GM21447 (cell line): ENCODE results near the gene FANCD2OS.
A peak's percentile ranks its signal among the peaks of the same experiment; 100 is the strongest.
"Not testable (repeated sequence)": the region's sequence is repeated elsewhere in the genome, so short reads cannot be mapped to it uniquely, and the experiment has no call there.

Source experiments
- ATAC-seq: cut with Tn5 transposase; IDR thresholded peaks from one replicate; pipeline ENCODE4 v1.9.1; 2021; ENCODE audit not compliant: unreplicated experiment

The FANCD2OS gene

DNA sequence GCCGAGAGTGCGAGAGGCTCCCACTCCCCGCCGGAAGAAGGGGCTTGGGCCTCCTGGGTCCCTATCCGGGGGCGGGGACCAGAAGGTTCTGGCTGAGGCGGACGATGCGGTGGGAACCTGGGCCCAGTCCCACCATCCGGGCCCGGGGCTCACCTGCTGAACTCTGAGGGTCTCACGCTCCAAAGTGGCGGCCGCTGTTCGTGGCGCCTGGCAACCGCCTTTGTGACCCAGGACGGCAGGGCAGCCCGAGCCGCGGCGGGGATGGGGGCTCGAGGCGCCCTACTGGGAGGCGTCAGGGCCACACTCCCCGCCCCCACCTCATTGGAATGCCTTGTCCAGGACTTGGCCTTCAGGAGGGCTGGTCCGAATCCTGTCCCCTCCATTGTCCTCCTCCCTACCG lies at the start of gene FANCD2OS:
FANCD2OS (minus strand) TSS at position 165 of the 400 bp plus-strand sequence. CDS start 3,481 bp downstream, outside the sequence.
- no peak for ATAC-seq

DNA sequence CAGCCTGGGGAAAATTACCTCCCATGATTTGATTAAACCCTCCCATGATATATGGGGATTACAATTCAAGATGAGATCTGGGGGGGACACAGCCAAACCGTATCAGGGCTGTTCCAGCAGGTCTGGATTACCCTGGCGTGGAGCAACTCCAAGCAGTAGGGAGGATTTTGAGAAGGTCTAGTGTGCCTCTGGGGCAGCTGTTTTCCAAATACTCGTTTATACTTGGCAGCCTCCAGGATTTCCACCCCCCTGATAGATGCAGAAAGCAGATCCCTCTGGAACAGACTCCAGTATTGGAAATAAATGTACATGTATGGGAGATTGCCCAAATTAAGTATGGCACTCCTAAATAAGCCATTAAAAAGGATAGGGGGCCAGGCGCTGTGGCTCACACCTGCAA lies 49.0 kb upstream of the FANCD2OS start:
- ATAC-seq: no peak

DNA sequence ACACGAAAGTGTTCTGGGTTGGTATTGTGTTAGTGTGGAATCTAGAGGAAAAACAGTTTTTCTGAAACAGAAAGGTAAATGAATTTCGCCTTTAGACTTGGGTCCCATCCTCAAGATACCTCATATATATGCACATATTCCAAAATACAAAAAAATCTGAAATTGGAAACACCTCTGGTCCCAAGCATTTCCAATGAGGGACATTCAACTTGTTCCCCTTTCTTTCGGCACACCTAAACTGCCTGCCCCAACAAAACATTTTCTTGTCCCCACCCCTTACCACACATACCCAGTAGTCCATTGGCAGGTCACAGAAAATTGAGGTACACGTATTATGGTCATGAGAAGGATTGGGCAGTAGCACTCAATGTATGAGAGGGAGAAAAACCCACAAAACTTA lies 47.6 kb upstream of the FANCD2OS start:
- ATAC-seq: no peak

DNA sequence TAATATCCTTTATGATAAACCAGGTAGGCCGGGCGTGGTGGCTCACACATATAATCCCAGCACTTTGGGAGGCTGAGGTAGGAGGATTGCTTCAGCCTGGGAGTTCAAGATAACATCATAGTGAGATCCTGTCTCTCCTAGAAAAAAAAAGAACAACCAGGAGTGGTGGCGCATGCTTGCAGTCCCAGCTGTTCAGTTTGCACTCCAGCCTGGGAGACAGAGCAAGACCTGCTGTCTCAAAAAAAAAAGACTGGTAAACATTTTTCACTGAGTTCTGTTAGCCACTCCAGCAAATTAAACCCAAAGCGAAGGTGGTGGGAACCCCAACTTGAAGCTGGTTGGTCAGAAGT lies 47.0 kb upstream of the FANCD2OS start:
- no peak for ATAC-seq

- ATAC-seq: no peak
These were observed 46.5 kb upstream of the FANCD2OS start for GRCh38 chr3:10154335-10155122.

GRCh38 chr3:10150987-10151386 lies 42.9 kb upstream of the FANCD2OS start:
- ATAC-seq: no peak

- ATAC-seq: no peak
These were observed 41.2 kb upstream of the FANCD2OS start for GRCh38 chr3:10149226-10149625.

GRCh38 chr3:10145685-10146084 lies 37.6 kb upstream of the FANCD2OS start:
- no peak for ATAC-seq

GRCh38 chr3:10142707-10143560 lies 34.9 kb upstream of the FANCD2OS start:
- ATAC-seq: no peak

DNA sequence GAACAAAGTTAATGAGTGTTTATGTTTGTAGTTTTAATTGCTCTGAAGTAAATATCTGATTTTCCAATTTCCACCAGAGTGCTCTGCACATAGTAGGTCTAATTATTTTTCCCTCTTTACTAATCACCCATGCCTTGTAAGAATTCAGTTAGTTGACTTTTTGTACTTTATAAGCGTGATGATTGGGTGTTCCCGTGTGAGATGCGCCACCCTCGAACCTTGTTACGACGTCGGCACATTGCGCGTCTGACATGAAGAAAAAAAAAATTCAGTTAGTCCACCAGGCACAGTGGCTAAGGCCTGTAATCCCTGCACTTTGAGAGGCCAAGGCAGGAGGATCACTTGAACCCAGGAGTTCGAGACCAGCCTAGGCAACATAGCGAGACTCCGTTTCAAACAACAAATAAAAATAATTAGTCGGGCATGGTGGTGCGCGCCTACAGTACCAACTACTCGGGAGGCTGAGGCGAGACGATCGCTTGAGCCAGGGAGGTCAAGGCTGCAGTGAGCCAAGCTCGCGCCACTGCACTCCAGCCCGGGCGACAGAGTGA lies 33.0 kb upstream of the FANCD2OS start:
- no peak for ATAC-seq

- ATAC-seq: no peak
These were observed 29.1 kb upstream of the FANCD2OS start for GRCh38 chr3:10137178-10137577.

GRCh38 chr3:10136426-10137005 lies 28.5 kb upstream of the FANCD2OS start:
- ATAC-seq: no peak

GRCh38 chr3:10135872-10136271 lies 27.8 kb upstream of the FANCD2OS start:
- not testable (repeated sequence) for ATAC-seq

DNA sequence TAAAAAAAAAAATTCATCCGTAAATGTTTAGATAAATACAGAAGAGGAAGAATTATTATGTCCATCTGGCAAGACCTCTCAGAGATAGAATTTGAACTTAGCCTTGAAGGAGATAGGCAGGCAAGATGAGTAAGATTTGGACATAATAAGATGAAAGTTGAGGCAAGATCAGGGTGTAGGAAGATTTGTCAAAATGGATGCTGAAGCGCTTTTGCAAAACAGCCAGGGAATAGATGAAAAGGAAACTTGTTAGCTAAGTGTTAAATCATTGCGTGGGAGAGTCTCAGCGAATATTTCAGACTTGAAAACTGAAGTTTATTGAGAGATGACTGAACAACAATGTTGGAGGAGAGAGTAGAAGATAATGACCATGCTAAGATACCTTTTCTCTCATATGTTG lies 14.7 kb upstream of the FANCD2OS start:
- ATAC-seq: no peak

- ATAC-seq: no peak
These were observed 13.0 kb upstream of the FANCD2OS start for GRCh38 chr3:10121064-10121463.

DNA sequence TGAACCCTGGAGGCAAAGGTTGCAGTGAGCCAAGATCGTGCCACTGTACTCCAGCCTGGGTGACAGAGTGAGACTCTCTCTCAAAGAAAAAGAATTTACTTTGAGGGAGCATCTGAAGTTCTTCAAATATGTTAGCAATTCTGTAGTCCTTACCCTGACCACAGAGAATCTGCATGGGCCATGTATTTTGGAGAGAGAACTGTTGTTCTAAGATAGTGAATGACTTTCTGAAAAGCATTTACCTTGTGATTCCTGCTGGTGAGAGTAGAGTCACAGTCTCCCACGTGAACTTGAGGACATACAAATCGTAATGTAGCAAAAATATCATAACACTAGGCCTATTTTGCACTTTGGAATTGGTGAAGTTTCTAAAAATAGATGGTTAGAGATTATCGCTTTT lies 11.3 kb upstream of the FANCD2OS start:
- ATAC-seq: no peak

DNA sequence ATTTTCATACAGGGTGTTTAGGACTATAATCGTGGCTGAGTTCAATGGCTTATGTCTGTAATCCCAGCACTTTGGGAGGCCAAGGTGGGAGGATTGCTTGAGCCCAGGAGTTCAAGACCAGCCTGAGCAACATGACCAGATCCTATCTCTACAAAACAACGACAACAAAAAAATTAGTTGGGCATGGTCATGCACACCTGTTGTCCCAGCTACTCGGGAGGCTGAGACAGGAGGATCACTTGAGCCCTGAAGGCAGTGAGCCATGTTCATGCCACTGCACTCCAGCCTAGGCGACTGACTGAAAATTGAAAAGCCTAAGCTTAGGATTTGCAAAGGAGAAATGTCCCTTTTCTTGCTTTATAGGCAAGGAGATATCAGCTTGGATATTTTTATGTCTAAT lies 8.9 kb upstream of the FANCD2OS start:
- ATAC-seq: no peak

GRCh38 chr3:10116138-10116460 lies 8.0 kb upstream of the FANCD2OS start:
- no peak for ATAC-seq

DNA sequence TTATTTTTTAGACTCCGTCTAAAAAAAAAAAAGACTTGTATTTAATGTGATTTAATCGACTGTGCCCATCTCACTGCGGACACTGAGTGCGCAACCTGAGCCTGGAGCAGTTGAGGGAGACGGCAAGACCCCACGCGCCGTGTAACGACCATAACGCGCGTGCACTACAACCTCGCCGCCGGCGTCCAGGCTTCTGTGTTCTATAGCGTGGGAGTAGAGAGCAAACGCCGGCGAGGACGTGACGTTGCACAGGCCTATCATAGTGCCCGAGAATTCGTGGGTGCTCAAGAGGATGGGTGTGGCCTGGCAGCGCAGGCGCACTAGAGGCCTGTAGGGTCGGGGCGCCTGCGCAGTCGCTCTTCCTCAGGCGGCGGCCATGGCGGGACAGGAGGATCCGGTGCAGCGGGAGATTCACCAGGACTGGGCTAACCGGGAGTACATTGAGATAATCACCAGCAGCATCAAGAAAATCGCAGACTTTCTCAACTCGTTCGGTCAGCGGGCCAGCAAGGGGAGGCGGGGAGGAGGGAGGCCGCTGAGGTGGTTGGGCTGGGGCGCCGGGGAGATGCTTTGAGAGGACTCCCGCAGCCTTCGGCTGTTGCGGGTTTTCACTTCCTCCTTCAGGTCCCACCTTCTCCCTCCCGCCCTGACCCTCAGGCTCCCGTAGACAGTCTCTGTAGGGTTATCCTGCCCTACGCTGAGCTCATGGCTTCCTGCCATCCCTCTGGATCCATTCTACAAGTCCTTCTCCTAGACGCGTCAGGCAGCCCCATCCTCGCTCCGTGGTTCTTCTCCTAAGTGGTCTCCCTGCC lies 7.5 kb upstream of the FANCD2OS start, which contains the start of gene BRK1:
BRK1 (plus strand) TSS at position 350 of the 812 bp plus-strand sequence; CDS start at position 377, 27 bp downstream.
- peak; percentile 95 for ATAC-seq

DNA sequence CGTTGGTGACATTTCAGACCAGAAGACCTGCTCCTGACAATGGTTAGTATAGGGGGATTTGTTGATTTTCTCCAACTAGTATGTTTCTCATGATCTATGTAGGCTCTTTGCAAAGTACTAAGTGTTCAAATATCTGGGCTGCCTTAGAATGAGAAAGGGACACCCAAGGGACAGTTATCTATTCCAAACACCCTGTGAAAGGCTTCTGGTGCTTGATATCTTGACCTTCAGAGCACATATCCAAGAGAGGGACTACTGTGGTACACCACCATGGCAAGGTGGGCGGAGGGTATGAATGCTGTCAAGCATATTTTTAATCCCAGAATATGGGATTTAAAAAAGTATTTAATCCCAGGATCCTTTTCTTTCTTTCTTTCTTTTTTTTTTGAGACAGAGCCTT lies 1.1 kb downstream of the FANCD2OS start:
- no peak for ATAC-seq

- ATAC-seq: no peak
These were observed 9.0 kb downstream of the FANCD2OS start for GRCh38 chr3:10099041-10099440.
